ENCODE data around the gene MCTS1.
"Not testable (repeated sequence)": the region's sequence is repeated elsewhere in the genome, so short reads cannot be mapped to it uniquely, and the experiment has no call there.

MCTS1 gene, protein sequence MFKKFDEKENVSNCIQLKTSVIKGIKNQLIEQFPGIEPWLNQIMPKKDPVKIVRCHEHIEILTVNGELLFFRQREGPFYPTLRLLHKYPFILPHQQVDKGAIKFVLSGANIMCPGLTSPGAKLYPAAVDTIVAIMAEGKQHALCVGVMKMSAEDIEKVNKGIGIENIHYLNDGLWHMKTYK

DNA sequence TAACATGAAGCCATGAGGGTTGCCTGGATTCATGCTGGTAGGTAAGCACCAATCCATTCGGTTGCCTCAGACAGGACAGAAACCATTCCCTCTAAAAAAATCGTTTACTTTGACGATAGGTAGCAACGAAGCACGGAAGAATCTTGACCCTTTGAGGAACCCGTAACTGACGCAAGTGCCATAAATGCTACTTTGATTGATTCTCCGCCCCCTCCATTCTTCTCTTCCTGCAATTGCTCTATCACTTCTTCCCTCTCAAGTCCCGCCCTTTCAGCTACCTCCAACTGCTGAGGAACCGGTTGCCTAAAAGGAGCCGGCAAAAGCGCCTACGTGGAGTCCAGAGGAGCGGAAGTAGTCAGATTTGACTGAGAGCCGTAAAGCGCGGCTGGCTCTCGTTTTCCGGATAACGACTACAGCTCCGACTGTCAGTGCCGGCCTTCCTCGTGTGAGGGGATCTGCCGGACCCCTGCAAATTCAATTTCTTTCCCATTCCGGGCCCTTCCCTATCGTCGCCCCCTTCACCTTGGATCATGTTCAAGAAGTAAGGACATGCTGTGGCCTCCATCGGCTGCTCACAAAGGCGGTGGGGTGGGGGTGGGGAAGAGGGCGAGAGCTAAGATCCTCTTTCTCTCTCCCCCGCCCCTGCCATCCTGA lies at the start of gene MCTS1:
MCTS1 (plus strand) TSS at position 395 of the 654 bp plus-strand sequence; CDS start at position 531, 136 bp downstream.
- peak; percentile 93 for DNase-seq

DNA sequence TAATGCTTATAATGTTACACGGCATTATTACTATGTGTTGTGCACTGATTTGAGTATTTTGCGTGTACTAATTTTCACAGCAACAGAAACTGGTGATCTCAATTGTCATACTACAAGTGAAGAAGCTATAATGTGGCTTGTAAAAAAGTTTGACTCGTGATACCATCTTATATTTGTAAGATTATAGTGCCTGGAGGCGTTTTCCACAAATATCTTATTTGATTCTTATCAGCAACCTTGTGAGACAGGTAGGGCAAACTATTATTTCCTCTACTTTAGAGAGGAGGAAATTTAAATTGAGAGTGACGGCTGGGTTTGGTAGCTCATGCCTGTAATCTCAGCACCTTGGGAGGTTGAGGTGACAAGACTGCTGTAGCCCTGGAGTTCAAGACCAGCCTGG lies 47.6 kb upstream of the MCTS1 start:
- DNase-seq: no peak

DNA sequence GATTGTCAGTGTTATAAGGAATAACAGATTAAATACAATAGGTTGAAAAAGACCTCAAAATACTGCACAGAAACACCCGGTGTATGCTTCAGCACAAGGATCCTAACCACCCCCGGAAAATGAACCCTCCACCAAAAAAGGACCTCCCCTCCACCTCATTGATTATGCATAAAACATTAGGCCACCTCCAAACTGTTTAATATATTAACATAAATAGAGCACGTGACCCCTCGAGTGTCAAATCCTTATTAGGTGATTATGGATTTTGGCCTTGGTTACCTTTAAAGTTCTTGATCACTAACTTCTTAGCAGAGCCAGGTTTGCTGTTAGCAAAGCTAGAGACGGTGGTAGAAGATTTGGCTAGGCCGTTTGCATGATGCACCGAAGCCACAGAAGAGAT lies 44.1 kb upstream of the MCTS1 start:
- DNase-seq: peak; percentile 3

DNA sequence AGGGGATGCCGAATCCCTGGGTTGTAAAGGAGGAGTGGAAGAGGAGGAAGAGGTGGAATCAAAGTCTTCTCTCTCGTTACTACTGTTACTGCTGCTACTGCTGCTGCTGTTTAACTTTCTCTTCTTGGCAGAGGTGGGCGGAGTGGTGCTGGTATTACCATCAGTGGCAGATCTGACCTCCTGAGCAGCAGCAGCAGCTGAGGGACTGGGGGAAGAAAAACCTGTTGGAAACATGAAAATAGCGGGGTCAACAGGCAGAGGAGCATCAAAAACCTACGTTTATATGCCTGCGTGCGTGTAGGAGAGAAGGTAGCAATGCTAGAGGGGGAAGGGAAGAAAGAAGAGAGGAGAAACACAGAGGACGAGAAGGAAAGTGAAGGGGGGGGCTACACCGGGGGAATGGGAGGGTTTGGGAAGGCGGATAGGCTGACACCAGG lies 43.5 kb upstream of the MCTS1 start:
- no peak for DNase-seq

DNA sequence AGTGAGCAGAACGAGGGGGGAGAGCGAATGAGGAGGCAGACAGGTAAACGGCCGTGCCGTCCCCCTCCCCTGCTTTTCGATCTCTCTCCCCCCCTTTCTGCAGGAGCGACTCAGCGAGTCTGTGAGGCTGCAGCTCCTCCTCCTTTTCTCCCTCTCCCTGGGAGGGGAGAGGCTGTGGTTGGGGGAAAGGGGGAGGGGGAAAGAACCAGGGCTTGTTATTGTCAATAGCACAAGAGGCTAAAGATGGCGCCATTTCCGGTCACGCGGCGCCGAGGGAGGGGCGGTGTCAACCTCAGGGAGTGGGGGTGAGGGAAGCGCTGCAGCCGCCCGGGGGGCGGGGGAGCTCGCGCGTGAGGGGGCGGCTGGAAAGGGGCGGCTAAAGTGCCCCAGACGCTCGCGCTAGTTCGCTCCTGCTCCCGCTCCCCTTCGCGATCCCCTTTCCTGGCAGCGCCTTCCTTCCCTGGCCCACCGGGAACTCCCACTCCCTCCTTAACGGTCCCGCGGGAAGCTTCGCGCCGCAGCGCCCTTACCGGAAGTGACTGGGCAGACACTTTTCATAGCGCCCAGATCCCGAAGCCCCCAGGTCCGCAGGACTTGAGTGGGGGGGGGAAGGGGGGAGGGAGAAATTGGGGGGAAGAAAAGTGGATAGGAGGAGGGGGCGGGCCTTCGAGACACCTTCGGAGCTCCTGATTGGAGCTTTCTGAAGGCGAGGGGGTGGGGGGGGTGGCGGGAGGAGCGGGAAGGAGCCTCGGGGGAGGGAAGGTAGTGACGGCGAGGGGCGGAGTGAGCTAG lies 42.9 kb upstream of the MCTS1 start, which contains the start of gene CUL4B:
CUL4B (minus strand) TSS at position 121 of the 792 bp plus-strand sequence. CDS start 324 bp downstream, outside the sequence.
- DNase-seq: peak; percentile 89

DNA sequence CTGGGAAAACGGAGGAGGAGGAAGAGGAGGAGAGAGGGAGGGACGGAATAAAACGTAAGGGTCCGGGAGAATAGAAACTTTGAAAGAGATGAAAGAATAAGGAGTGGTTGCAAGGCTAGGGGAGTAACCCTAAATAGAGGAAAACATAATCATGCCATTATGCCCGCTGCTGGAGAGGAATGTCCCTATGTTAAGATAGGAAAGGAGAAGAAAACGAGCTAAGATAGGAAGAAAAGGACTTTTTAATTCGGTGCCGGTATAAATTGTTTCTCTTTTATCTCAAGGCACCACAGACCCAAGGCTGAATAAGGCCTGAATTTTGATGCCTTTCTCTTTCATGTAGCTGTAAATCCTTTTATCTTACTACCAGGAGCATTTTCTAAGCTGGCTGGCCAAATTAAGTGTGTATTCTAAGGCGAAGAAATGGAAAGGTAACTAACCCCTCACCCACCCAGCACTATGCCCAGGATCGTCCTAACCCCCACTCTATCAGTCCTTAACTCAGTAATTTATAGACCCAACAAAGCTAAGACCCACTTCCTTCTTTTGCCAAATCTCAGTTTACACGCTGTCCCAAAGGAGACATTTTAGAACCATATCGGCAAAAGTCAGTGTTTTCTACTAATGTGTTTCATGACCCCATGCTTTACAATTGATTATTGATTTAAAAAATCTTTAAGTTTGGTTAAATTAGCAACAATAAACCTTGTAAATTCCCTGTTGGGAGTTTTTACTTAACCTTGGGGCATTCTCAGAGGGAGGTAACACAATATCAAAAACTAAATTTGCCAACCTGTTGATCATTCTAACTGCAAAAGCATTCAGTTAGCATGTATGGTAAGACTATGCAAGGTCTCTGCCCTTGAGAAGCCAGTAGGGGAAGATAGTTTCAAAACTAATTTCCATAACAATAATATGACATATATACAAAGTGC lies 42.0 kb upstream of the MCTS1 start:
- no peak for DNase-seq

DNA sequence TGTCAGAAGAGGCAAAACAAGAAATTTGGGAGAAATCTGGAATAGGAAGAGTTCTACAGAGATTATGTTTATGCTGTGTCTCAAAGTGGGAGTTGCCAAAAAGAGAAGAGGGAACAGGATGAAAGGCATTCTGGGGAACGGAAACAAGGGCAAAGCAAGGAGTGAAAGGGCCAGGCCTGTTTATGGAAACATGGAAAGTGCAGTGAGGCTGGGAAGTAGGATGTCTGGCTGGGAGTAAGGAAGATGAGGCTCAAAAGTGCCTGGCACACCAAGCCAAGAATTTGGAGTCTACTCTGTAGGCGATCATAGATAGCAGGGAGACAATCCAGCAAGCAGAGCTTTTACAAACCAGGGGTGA lies 41.4 kb upstream of the MCTS1 start:
- DNase-seq: no peak

DNA sequence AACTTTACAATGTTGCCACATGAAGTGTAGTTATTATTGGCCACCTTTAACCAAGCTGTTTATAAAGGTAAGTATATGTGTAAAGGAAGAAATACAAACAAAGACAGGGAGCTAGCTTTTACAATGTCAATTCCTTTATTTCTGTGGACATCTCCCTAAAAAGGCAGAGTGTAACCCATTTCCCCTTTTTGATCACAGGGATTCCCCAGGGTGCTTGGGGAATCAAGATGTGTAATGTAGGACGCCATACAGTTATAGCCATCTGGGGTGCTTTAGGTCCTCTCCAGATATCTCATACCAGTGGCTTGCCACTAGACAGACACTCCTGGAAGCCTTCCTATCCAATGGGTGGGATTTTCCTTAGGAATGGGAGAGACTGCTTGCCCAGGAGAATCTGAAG lies 39.0 kb upstream of the MCTS1 start:
- DNase-seq: no peak

DNA sequence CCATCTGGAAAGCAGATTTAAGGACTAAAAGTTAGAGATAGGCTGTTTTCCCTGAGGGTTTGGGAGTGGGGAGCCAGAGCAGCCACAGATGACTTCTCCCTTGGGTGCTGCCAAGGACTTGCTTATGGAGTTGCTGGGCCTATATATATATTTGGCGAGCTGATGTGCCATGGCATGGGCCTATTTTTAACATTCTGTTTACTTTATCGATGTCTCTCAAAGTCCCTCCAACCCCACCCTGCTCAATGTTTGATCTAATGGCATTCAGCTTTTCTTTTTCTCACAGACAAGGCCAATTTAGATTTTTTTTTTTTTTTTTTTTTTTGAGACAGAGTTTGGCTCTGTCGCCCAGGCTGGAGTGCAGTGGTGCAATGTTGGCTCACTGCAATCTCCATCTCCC lies 37.1 kb upstream of the MCTS1 start:
- no peak for DNase-seq

DNA sequence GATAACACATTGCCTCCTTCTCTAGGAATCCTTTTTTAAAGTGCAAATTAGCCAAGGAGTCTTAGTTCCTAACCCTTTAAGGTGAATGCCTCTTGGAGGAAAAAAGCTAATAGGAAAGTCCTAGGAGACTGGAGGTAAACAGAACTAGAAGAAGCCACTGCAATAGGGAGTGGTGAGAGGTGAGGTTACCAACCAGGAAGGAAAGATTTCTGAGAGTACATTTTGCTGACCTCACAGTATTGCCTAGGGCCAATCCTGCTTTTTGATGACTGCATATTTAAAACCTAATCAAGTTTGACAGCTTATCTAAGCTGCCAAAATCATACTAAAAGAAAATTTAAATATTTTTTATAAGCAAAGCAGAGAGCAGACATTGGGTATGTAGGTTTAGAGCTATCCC lies 35.9 kb upstream of the MCTS1 start:
- DNase-seq: no peak

DNA sequence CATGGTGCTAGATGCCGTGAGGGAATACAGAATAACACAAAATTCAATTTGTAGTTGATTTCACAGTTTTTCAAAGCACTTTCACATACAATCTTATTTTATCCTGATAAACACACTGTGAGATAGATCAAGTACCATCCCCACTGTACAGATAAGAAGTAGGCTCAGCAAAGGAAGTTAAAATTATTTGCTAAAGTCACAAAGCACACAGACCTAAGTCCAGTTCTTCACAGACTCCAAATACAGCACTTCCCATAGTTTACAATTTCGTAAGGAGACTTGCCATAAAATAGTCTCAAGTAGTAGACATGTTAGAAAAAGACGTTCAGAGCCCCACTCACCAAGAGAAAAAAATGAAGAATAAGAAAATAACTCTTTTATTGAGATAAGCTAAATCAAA lies 35.3 kb upstream of the MCTS1 start:
- no peak for DNase-seq

DNA sequence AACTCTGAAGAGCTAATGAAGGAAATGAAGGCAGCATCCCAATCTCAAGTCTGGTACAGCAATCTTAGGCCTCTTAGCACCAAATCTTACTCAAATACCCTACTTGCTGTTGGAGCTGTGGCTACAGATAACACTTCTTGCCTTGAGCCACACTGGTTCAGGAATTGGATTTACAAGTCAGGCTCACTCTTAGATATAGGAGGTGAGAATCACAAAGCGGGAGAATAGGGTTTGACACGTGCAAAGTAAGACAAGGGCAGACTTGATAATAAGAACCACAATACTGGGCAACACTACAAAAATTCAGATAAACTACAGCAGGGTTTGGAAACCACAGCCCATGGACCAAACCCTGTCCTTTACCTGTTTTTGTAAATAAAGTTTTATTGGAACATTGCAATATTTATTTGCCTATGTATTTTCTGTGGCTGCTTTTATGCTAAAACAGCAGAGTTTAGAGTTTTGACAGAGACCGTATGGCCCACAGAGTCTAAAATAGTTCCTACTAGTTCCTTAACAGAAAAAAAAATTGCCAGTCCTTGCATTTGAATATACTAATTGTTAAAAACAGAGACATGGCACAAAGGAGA lies 33.8 kb upstream of the MCTS1 start:
- no peak for DNase-seq

DNA sequence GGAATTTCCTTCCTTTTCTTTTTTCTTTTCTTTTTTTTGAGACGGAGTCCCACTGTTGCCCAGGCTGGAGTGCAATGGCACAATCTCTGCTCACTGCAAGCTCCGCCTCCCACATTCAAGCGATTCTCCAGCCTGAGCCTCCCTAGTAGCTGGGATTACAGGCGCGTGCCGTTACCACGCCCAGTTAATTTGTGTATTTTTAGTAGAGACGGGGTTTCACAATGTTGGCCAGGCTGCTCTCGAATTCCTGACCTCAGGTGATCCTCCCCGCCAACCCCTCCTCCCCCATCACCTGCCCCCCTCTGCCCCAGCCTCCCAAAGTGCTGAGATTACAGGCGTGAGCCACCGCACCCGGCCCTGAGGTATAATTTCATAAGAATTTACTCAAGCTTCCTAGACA lies 30.1 kb upstream of the MCTS1 start:
- DNase-seq: not testable (repeated sequence)

DNA sequence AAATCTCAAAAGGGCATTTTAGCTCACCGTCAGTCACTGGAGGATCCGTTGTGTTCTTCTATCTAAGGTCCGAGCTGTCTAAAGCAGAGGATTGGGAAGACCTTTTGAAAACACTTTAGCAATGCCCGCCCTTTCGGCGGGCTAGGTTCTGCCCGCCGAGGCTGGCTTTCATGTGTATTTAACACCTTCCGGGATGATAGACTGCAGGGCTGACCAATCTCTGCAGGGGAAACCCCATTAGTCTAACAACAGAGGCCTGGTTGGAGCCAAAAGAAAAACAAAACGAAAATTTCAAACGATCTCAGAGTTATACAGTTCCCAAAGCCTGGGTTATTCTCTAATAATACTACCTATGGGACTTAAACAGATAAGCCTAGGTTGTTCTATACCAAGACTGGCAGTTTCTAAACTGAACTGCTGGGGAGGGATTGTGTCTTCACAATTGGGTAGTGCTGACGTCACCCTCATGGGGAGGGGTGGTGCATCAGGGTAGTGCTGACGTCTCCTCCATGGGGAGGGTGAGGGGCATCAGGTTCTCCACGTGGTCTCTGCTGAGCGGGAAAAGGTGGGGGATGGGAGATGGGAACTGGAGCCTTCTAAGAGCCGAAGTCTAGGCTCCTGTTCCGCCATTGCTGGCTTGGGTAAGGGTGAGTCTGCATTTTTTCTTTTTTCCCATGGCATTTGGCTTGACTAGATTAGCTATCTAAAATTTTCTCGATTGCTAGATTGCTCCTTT lies 28.4 kb upstream of the MCTS1 start:
- no peak for DNase-seq

DNA sequence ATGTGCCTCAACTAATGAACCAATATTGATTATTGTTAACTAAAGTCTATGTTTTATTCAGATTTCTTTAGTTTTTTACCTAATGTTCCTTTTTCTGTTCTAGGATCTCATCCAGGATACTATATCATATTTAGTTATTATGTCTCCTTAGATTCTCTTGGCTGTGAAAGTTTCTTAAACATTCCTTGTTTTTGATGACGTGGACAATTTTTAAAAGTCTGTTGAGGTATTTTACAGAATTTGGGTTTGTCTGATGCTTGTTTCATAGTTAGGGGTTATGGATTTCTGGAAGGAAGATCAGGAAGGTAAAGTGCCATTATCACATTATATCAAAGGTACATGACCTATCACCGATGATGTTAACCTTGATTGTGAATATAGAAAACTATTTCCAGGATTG lies 18.2 kb upstream of the MCTS1 start:
- no peak for DNase-seq

DNA sequence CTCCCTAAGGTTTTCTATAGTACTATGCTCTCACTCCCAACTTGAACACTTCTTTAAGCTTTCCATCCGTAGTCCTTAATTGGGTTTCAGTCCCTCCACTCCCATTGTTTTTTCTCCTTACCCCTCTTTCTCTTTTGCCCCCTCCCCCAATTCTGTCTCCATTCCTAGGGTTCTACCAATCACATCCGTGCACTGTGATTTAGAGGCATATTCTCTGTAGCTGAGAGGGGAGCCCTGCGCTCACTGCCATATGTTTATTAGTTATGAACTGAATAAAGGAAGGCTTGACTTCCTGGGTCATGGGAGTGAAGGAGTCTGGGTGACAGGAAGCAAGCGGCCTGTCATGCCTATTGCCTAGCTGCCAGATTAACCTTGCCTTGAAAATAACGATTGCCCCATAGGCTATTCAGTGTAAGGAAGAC lies 471 bp downstream of the MCTS1 start:
- peak; percentile 26 for DNase-seq

DNA sequence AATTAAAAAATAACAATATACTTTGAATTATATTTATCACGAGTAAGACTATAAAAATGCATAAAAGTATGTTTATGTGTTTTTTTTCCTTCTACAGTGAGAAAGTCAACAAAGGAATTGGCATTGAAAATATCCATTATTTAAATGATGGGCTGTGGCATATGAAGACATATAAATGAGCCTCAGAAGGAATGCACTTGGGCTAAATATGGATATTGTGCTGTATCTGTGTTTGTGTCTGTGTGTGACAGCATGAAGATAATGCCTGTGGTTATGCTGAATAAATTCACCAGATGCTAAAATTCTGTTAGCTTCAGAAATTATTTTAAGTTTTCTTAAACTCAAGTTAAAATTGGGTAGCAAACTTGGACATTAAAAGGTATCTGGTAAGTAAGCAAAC lies 8.2 kb downstream of the MCTS1 start:
- DNase-seq: no peak

DNA sequence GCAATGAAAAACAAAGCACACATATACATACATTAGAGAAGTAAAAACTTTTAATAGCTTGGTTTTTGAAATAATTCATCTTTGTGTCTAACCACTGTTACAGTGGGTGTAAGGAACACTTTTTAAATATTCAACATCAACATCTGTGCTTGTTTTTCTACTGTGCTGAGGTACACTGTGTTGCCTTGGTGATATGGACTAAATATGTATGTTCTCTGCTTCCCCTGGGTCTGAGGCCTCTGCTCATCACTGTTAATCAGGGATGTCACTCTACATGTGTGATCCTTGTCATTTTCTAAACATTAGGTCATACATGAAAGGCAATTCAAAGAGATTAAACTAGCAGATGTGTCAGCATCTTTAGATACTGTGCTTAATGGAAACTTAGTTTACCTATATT lies 10.9 kb downstream of the MCTS1 start:
- no peak for DNase-seq

DNA sequence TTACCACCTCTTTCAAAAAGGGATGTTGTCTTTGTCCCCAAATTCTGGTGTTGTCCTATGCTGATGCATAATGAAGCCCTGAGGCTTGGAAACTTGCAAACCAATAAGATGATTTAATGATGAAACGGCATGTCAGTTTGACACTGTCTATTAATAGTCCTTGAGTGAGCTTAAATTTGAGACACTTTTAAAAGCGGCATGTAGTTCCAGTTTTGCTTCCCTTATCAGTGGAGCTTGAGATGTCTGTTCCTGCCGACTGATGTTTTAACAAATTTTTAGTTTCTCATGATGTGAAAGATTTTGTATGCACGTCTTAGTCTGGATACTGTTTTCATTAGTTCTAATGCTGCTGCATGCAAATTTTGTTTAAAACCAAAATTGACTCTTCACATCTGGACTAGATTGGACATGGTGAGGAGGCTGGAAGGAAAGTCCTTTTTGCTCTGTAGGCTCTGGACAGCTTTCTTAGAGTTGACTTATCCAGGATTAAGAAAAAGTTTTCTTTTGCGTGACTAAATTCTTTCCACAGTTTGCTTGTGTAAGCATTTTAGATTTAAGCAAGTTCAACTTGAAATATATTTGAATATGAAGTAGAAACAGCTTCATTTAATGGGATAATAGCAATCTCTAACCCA lies 14.2 kb downstream of the MCTS1 start:
- no peak for DNase-seq

DNA sequence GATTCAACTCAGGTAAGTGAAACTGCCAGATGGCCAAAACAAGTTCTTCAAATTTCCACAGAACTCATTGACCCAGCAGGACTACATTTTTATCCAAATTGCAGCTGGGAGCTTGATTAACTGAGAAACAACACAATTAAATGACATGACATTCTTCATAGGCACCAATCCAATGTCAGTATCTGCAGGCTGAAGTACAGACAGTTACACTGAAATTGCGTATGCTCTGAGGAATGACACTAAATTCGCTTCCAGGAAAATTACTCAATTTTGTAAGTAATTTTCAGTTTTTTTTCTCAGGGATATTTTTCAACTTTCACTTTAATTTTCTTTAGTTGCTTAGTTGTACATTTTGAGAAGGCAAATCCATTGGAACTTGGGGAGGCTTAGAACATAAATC lies 21.5 kb downstream of the MCTS1 start:
- no peak for DNase-seq

All from NCI-H2029 (cell line).